AG09309 (cell line): Measurements from ENCODE around the gene TNFRSF6B.

Experiments used
- DNase-seq: peaks from one replicate; pipeline ENCODE4 v3.0.0-alpha.2; 2010; ENCODE audit warnings: low read depth
- H3K4me3 ChIP-seq: 2 replicates; pipeline ENCODE4 v1.5.1; 2011; ENCODE audit warnings: mild to moderate bottlenecking, low read depth, low read length, moderate library complexity; ENCODE audit not compliant: control insufficient read depth
- CTCF ChIP-seq: IDR thresholded peaks from 2 replicates; pipeline ENCODE4 v1.5.1; 2011; ENCODE audit warnings: mild to moderate bottlenecking, low read depth, low read length, inconsistent platforms; ENCODE audit not compliant: insufficient read depth, control insufficient read depth; ENCODE audit errors: missing control alignments

The TNFRSF6B gene

GRCh38 chr20:63735859-63736718, 39.6 kb downstream of the TNFRSF6B start, which contains the start of gene LIME1:
Gene LIME1 (plus strand): TSS chr20:63736664. CDS start chr20:63737550, 886 bp downstream.
- no peak for DNase-seq
- TF ChIP-seq CTCF = no peak
- no peak within 1 kb of the TSS for H3K4me3 ChIP-seq

- DNase-seq = no peak
- no peak overlapping the region for H3K4me3 ChIP-seq
- no peak for TF ChIP-seq CTCF
Observed at GRCh38 chr20:63736893-63737694, 40.6 kb downstream of the TNFRSF6B start.

- no peak overlapping the region for H3K4me3 ChIP-seq
- no peak for TF ChIP-seq CTCF
- no peak for DNase-seq
Observed at GRCh38 chr20:63737695-63737944, 41.2 kb downstream of the TNFRSF6B start.

GRCh38 chr20:63737945-63738686, 41.7 kb downstream of the TNFRSF6B start:
- no peak for DNase-seq
- H3K4me3 ChIP-seq = no peak overlapping the region
- TF ChIP-seq CTCF = no peak

GRCh38 chr20:63738687-63739129, 42.3 kb downstream of the TNFRSF6B start:
- no peak for TF ChIP-seq CTCF
- no peak overlapping the region for H3K4me3 ChIP-seq
- DNase-seq = no peak
